KMS-11 (cell line): Measurements from ENCODE around the gene ABCD1.
"Not testable (repeated sequence)": the region's sequence is repeated elsewhere in the genome, so short reads cannot be mapped to it uniquely, and the experiment has no call there.

ENCODE experiments used
- H2AFZ ChIP-seq: fragments of 200-600 bp; sonication (generic); 2 replicates; pipeline ENCODE4 v1.6.1; 2016; ENCODE audit warnings: antibody characterized with exemption, mixed run types, low read depth
- H3K27ac ChIP-seq: fragments of 200-600 bp; sonication (generic); 2 replicates; pipeline ENCODE4 v1.6.1; 2016; ENCODE audit warnings: mild to moderate bottlenecking, mixed run types
- H3K27me3 ChIP-seq: fragments of 200-600 bp; sonication (generic); 2 replicates; pipeline ENCODE4 v1.6.1; 2017; ENCODE audit warnings: mild to moderate bottlenecking, low read depth, mixed run types, moderate library complexity; ENCODE audit not compliant: insufficient read depth
- H3K36me3 ChIP-seq: fragments of 200-600 bp; sonication (generic); 2 replicates; pipeline ENCODE4 v1.6.1; 2017; ENCODE audit warnings: mild to moderate bottlenecking, mixed run types; ENCODE audit not compliant: insufficient read depth
- H3K4me1 ChIP-seq: fragments of 200-600 bp; sonication (generic); 2 replicates; pipeline ENCODE4 v1.6.1; 2016; ENCODE audit warnings: mild to moderate bottlenecking, low read depth, mixed run types; ENCODE audit not compliant: poor library complexity, severe bottlenecking
- H3K4me2 ChIP-seq: fragments of 200-600 bp; sonication (generic); 2 replicates; pipeline ENCODE4 v1.7.0; 2016; ENCODE audit warnings: mild to moderate bottlenecking, mixed run types
- H3K4me3 ChIP-seq: fragments of 200-600 bp; sonication (generic); IDR thresholded peaks from 2 replicates; pipeline ENCODE4 v1.6.1; 2017; ENCODE audit warnings: low read depth, low read length, mixed read lengths; ENCODE audit not compliant: insufficient read depth
- H3K79me2 ChIP-seq: fragments of 200-600 bp; sonication (generic); 2 replicates; pipeline ENCODE4 v1.6.1; 2016; ENCODE audit warnings: low read depth, mixed run types; ENCODE audit not compliant: insufficient read depth
- H3K9ac ChIP-seq: fragments of 200-600 bp; sonication (generic); 2 replicates; pipeline ENCODE4 v1.6.1; 2016; ENCODE audit warnings: mild to moderate bottlenecking, mixed run types
- H4K20me1 ChIP-seq: fragments of 200-600 bp; sonication (generic); 2 replicates; pipeline ENCODE4 v1.6.1; 2016; ENCODE audit warnings: mild to moderate bottlenecking, mixed run types; ENCODE audit not compliant: insufficient read depth
- TF ChIP-seq, protein P1 (sequence below): fragments of 200-600 bp; sonication (generic); conservative IDR thresholded peaks from 2 replicates; pipeline ENCODE4 v1.6.1; 2017; ENCODE audit warnings: low read depth, mild to moderate bottlenecking, antibody characterized with exemption, low read length, moderate library complexity, mixed read lengths

Gene ABCD1

DNA sequence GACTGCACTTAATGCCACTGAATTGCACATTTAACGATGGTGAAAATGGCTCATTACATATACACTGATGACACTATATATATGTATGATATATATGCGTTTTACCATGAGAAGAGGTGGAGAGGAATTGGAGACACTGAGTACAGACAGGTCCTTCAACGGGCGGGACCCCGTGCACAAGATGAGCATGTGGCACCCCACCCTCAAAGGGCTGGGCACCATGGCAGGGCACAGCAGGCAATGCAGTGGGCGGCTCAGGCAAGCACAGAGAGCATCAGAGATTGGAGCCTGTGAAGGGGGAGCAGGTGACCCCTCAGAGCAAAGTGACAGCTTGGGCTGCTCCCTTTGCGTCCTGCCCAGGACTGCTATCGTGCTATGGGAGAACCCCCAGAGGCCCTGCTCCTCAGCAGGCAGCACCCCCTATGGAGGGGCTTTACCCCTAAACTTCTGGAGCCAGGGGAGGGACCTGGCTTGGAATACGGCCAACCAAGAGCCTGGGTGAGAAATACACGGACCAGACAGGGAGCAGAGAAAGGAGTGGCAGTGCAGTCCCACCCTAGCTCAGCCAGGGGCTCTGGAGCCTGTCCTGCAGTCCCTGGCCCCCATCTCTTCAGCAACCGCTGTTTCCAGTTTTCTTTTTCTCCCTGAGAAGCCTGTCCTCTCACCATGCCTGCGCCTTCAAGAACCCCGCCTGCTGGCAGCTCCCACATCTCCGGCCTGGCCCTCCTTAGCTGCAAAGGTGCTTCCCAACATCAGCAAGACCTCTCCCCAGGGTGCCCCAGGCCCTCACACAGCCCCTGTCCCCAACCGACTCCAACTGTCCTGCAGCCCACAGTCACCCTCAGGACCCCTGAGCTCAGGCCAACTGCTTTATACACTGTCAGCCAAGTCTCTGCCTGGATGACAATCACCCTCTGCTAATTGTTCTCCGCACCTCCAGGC is 26.5 kb upstream of the ABCD1 start:
- Histone ChIP-seq H2AFZ (no peak overlapping the region), H3K27ac (no peak overlapping the region), H4K20me1 (no peaks in the 10 kb centered on the region), H3K27me3 (no peaks in the 10 kb centered on the region), H3K36me3 (no peaks in the 10 kb centered on the region), H3K4me3 (no peak overlapping the region), H3K4me1 (no peaks in the 10 kb centered on the region), H3K9ac (no peak overlapping the region), H3K79me2 (no peaks in the 10 kb centered on the region), H3K4me2 (no peak overlapping the region)
- TF ChIP-seq, protein P1, sequence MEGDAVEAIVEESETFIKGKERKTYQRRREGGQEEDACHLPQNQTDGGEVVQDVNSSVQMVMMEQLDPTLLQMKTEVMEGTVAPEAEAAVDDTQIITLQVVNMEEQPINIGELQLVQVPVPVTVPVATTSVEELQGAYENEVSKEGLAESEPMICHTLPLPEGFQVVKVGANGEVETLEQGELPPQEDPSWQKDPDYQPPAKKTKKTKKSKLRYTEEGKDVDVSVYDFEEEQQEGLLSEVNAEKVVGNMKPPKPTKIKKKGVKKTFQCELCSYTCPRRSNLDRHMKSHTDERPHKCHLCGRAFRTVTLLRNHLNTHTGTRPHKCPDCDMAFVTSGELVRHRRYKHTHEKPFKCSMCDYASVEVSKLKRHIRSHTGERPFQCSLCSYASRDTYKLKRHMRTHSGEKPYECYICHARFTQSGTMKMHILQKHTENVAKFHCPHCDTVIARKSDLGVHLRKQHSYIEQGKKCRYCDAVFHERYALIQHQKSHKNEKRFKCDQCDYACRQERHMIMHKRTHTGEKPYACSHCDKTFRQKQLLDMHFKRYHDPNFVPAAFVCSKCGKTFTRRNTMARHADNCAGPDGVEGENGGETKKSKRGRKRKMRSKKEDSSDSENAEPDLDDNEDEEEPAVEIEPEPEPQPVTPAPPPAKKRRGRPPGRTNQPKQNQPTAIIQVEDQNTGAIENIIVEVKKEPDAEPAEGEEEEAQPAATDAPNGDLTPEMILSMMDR = no peak

DNA sequence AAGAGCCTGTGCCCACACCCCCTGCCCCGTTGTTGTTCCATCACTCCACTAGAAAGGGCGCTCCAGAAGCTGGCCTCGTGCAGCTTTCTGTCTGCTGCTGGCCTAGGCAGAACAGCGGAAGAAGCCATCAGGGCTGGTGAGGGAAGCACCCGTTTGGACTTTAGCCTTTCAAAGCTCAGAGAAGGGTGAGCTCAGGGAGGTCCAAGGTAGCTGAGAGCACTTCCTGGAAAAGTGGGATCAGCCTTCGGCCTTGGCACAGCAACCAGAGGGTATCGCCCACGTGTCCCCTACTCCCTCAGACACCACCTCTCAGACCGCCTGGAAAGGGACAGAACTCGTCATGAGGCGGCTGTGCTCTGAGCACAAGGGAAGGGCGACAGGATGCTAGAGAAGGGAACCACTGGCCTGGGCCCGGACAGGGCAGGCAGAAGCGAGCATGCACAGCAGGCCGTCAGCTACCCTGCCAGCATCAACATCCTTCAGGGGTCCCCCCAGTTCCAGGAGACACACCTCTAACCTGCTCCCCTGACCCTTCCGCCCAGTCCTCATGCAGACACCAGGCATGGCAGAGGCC is 25.4 kb upstream of the ABCD1 start:
- H3K27me3 ChIP-seq, H4K20me1 ChIP-seq, H3K9ac ChIP-seq, H3K4me3 ChIP-seq, H2AFZ ChIP-seq, H3K4me2 ChIP-seq, H3K79me2 ChIP-seq, H3K27ac ChIP-seq, H3K36me3 ChIP-seq, H3K4me1 ChIP-seq: not testable (repeated sequence)

DNA sequence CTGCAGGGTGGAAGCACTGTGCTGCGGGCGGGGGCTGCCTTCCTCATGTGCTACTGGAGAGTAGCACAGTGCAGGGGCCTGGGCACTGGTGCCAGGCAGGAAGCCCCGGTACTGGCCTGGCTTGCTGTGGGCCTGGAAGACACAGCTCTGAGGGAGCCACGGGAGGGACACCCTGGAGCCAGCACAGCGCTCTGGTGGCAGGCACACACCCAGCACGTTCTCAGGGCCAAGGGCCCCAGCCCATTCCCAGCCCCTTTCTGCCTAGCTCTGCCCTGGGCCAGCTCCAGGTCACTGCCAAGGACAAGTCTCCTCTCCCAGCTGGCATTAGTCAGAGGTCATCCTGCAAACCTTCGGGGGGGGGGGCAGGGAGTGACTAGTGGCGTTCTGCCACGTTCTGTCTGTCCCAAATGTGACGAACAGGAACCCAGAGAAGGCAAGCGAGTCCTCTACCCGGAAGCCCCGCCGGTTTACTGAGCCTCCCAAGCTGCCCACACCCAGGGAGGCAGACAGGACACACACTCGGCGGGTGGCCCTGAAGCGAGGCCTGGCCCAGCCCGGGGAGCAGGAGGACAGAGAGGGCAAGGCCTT is 24.8 kb upstream of the ABCD1 start:
- not testable (repeated sequence) for H3K27me3 ChIP-seq, H3K4me2 ChIP-seq, H3K27ac ChIP-seq, H3K4me3 ChIP-seq, H3K79me2 ChIP-seq, H2AFZ ChIP-seq, H3K9ac ChIP-seq, H3K36me3 ChIP-seq, H3K4me1 ChIP-seq, H4K20me1 ChIP-seq

DNA sequence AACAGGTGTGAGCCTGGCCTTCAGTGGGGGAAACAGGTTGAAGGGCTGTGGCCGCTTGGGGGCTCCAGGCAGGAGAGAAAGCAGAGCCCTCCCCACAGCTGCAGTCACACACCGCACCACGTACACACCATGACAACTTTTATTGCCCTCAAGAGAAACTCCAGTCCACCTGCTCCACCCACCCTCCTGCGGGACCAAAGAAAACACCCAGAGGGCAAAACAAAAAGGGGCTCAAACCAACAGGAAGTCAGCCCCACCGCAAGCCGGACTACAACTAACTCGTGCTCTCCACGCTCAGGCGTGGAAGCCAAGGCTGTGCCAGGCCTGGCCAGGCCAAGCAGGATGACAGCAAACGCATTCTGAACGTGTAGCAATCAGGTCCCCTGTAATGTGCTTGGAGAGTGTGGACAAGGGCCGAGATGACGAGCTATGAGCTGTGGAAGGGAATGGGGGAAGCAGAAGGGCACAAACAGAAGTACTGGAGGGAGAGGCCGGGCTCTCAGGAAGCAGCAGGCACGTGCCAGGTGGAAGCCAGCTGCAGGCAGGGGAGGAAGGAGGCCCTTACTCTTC is 24.2 kb upstream of the ABCD1 start:
- Histone ChIP-seq H3K79me2 (no peaks in the 10 kb centered on the region), H3K27me3 (no peaks in the 10 kb centered on the region), H3K4me2 (no peak overlapping the region), H3K4me1 (no peaks in the 10 kb centered on the region), H3K9ac (no peak overlapping the region), H3K4me3 (no peak overlapping the region), H2AFZ (no peak overlapping the region), H3K27ac (no peak overlapping the region), H4K20me1 (no peaks in the 10 kb centered on the region), H3K36me3 (no peaks in the 10 kb centered on the region)
- TF ChIP-seq, protein P1 = no peak

DNA sequence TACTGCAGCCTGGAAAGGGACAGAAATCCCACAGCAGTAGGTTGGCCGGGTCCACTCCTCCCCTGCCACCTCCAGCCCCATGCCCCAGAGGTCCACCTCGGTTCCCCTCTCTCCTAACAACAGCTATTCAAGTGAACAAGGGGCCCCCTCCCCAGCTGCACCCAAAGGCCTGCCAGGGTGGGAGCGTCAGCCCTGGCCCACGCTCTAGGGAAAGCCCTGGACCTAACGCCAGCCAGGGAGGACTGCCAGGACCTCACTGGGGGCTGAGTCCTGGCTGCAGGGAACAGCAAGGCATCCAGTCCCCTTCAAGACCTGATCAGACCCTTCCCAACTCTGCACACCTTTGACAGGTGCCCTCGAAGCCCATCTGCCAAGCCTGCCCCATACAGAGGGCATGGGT is 23.7 kb upstream of the ABCD1 start:
- Histone ChIP-seq H3K4me1 (no peaks in the 10 kb centered on the region), H3K4me2 (no peak overlapping the region), H3K79me2 (no peaks in the 10 kb centered on the region), H4K20me1 (no peaks in the 10 kb centered on the region), H3K27ac (no peak overlapping the region), H3K36me3 (no peaks in the 10 kb centered on the region), H2AFZ (no peak overlapping the region), H3K9ac (no peak overlapping the region), H3K27me3 (no peaks in the 10 kb centered on the region), H3K4me3 (no peak overlapping the region)
- TF ChIP-seq, protein P1 = no peak
